Immature natural killer cell (primary cell): ENCODE data around the gene NAALAD2. TPM values are rescaled to one million over a fixed set of nuclear protein-coding genes. Genes with fewer than 3 reads are reported as not detected.
"Not testable (repeated sequence)": the region's sequence is repeated elsewhere in the genome, so short reads cannot be mapped to it uniquely, and the experiment has no call there.

Experiments used
- DNase-seq, 3 donors: peaks; one replicate each; pipeline ENCODE4 v3.0.0; 2022; ENCODE audit warnings: mixed read lengths in 1 of 3
- H3K27ac Mint-ChIP-seq, 6 donors: one replicate each; pipeline ENCODE4 v1.8.0; 2020; ENCODE audit warnings: mixed read lengths in 6 of 6, mild to moderate bottlenecking in 5 of 6, inconsistent platforms in 4 of 6, moderate library complexity in 3 of 6
- H3K27me3 Mint-ChIP-seq, 3 donors: one replicate each; pipeline ENCODE4 v1.8.0; 2020 to 2021; ENCODE audit warnings: low read depth in 3 of 3, mild to moderate bottlenecking in 3 of 3, mixed read lengths in 3 of 3, moderate library complexity in 3 of 3, inconsistent platforms in 1 of 3
- H3K36me3 Mint-ChIP-seq, 3 donors: one replicate each; pipeline ENCODE4 v1.8.0; 2020; ENCODE audit warnings: mixed read lengths in 3 of 3, inconsistent platforms in 2 of 3, mild to moderate bottlenecking in 2 of 3
- H3K4me1 Mint-ChIP-seq, 2 donors: one replicate each; pipeline ENCODE4 v1.8.0; 2020; ENCODE audit warnings: inconsistent platforms in 2 of 2, mild to moderate bottlenecking in 2 of 2, mixed read lengths in 2 of 2, moderate library complexity in 1 of 2
- H3K4me3 Mint-ChIP-seq, 5 donors: one replicate each; pipeline ENCODE4 v1.8.0; 2020; ENCODE audit warnings: mild to moderate bottlenecking in 5 of 5, mixed read lengths in 5 of 5, inconsistent platforms in 3 of 5, moderate library complexity in 3 of 5
- H3K9me3 Mint-ChIP-seq, 6 donors: one replicate each; pipeline ENCODE4 v1.8.0; 2020; ENCODE audit warnings: mild to moderate bottlenecking in 6 of 6, mixed read lengths in 6 of 6, inconsistent platforms in 4 of 6, moderate library complexity in 3 of 6
- polyA plus RNA-seq, 3 donors: library from polyadenylated mRNA; unstranded; fragments of 300-500 nt; fragmentation: Illumina TruSeq; gene quantifications; one replicate each; pipeline ENCODE4 v1.2.3, GENCODE V29; 2021

Gene NAALAD2
- polyA plus RNA-seq, 3 donors from 2014 or later: 0.10 TPM; not detected in 2

DNA sequence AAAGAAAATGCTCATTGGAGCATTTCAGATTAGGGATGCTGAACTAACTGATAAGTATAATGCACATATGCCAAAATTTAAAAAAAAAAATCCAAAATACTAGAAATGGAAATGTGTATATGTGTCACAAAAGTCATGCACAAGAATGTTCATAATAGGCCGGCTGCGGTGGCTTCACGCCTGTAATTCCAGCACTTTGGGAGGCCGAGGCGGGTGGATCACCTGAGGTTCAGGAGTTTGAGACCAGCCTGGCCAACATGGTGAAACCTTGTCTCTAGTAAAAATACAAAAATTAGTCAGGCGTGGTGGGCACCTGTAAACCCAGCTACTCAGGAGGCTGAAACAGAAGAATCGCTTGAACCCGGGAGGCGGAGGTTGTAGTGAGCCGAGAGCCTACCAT, 73.5 kb downstream of the NAALAD2 start:
- not testable (repeated sequence) for H3K27me3 Mint-ChIP-seq, H3K9me3 Mint-ChIP-seq, H3K4me3 Mint-ChIP-seq, H3K27ac Mint-ChIP-seq, DNase-seq
- peaks cover 6 to 38% (median 31%) of the 10 kb centered on the region in 3 donors for H3K36me3 Mint-ChIP-seq
- H3K4me1 Mint-ChIP-seq: peaks cover 18 to 32% of the 10 kb centered on the region in 2 donors

DNA sequence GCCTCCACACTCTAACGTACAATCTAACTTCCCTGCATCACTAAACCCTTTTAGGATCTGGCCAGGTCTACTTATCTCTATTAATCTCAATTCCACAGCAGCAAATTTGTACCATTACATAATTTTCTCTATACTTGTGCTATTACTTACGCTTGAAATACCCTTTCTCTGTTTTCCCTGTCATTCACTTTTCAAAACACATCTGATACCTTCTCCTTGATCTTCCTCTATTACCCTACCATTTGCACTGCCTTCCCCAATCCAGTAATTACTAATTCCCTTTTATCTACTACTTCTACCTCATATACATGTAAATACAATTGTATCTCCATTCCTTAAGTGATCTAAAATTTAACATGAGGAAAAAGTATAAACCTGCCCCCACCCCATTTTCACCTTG, 74.4 kb downstream of the NAALAD2 start:
- peaks cover 6 to 44% (median 31%) of the 10 kb centered on the region in 3 donors for H3K36me3 Mint-ChIP-seq
- peaks cover 26 to 41% of the 10 kb centered on the region in 2 donors for H3K4me1 Mint-ChIP-seq
- no peaks in the 10 kb centered on the region for H3K9me3 Mint-ChIP-seq
- no peak overlapping the region for H3K4me3 Mint-ChIP-seq
- DNase-seq: no peak
- peaks cover 0 to 1% (median 0%) of the 10 kb centered on the region in 3 donors for H3K27me3 Mint-ChIP-seq
- H3K27ac Mint-ChIP-seq: peak overlapping the region in 3 of 6 donors; percentile 28 to 49 (median 47)

DNA sequence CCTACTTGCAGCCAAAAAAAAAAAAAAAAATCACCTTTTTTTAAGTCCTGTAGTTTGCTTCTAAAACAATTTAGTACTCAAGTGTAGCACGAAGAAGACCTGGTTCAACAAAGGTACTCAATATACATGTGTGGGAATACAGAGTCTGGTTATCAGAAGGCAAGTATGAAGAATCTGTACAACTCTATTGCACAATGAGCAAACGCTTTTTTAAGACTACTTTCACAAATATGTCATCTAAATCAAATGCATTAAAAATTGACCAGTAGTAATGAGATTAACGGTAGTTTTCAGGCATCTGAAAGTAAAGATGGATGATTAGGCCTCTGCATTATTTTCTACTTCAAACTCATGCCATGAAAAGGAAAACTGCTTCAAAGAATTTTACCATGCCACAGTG, 78.9 kb downstream of the NAALAD2 start:
- no peak overlapping the region for H3K4me3 Mint-ChIP-seq
- H3K27me3 Mint-ChIP-seq: peaks cover 0 to 1% (median 0%) of the 10 kb centered on the region in 3 donors
- peak overlapping the region in 2 of 6 donors; percentile 12 for H3K27ac Mint-ChIP-seq
- DNase-seq: no peak
- peaks cover 10 to 31% (median 14%) of the 10 kb centered on the region in 3 donors for H3K36me3 Mint-ChIP-seq
- H3K4me1 Mint-ChIP-seq: peaks cover 29 to 68% of the 10 kb centered on the region in 2 donors
- no peaks in the 10 kb centered on the region for H3K9me3 Mint-ChIP-seq

DNA sequence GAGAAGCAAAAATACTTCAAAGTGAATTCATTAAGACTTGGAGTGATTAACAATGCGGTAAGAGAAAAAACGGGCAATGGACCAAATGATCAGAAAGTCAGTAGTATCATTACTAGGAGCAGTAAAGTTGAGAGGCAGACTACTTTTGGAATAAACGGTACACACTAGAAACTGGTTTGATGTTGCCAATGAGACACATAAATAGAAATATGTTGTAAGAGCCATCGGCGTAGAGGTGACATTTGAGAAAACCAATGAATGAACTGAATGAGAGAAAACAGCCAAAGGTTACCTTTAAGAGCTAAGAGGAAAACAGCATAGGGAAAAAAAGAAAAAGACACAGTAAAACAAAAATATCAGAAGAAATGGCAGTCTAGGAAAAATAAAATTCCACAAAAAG, 82.1 kb downstream of the NAALAD2 start:
- Mint-ChIP-seq H3K4me3 (peak overlapping the region in 2 of 5 donors; percentile 1 to 3), H3K9me3 (no peaks in the 10 kb centered on the region), H3K36me3 (peaks cover 3 to 10% (median 4%) of the 10 kb centered on the region in 3 donors), H3K27ac (peak overlapping the region in 4 of 6 donors; percentile 0 to 50 (median 5)), H3K4me1 (peaks cover 55 to 84% of the 10 kb centered on the region in 2 donors), H3K27me3 (peaks cover 0 to 1% (median 0%) of the 10 kb centered on the region in 3 donors)
- DNase-seq: no peak

DNA sequence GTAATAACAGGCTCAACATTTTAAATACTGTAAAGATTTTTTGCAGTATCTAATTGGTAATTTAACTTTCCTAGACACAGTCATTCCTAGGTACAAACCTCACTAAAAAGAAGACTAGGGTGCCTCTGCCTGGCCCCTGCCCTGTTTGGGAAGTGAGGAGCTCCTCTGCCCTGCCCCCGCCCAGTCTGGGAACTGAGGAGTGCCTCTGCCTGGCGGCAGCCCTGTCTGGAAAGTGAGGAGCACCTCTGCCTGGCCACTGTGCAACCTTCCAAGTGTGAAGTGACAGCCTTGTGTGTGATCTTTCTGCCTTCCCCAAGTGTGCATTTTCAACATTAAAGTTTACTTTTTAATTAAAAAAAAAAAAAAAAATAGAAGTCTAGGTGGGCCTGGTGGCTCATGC, 84.1 kb downstream of the NAALAD2 start:
- Mint-ChIP-seq H3K9me3 (no peaks in the 10 kb centered on the region), H3K27me3 (peaks cover 8 to 18% (median 9%) of the 10 kb centered on the region in 3 donors), H3K4me3 (no peak overlapping the region), H3K4me1 (peaks cover 63 to 83% of the 10 kb centered on the region in 2 donors), H3K27ac (peak overlapping the region in 1 of 6 donors; percentile 17), H3K36me3 (peaks cover 2 to 4% (median 3%) of the 10 kb centered on the region in 3 donors)
- DNase-seq: no peak

DNA sequence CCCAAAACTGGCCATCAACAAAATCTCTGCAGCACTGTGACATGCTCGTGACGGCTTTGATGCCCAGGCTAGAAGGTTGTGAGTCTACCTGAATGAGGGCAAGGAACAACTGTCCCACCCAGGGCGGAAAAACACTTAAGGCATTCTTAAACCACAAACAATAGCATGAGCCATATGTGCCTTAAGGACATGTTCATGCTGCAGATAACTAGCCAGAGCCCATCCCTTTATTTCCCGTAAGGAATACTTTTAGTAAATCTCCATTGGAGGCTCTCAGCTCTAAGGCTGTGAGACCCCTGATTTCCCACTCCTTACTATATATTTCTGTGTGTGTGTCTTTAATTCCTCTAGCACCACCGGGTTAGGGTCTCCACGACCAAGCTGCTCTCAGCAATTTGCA, 85.0 kb downstream of the NAALAD2 start:
- Mint-ChIP-seq H3K4me3 (peak overlapping the region in 1 of 5 donors; percentile 91), H3K36me3 (peaks cover 0 to 4% (median 3%) of the 10 kb centered on the region in 3 donors), H3K27me3 (peaks cover 8 to 18% (median 9%) of the 10 kb centered on the region in 3 donors), H3K27ac (peak overlapping the region in 4 of 6 donors; percentile 13 to 50 (median 20)), H3K4me1 (peaks cover 66 to 88% of the 10 kb centered on the region in 2 donors), H3K9me3 (no peaks in the 10 kb centered on the region)
- no peak for DNase-seq

DNA sequence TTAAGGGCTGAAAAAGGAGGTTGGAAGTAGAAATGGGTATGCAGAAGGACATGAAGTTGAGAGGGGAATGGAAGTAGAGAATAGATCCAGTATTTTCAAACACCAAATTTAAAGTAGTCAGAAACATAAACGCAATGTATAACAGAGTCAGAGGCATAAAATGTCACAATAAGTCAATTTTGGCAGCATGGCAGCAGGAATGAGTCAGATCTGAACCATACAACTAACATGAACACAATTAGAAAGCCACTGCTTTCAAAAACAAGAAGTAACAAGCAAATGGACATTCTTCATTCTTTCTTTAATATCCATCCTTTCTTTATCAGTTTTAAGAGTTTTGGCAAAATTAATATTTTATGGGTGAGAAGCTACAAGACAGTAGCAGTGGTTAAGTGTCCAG, 85.9 kb downstream of the NAALAD2 start:
- peaks cover 0 to 4% (median 3%) of the 10 kb centered on the region in 3 donors for H3K36me3 Mint-ChIP-seq
- no peak for DNase-seq
- peaks cover 64 to 89% of the 10 kb centered on the region in 2 donors for H3K4me1 Mint-ChIP-seq
- H3K27ac Mint-ChIP-seq: peak overlapping the region in 5 of 6 donors; percentile 12 to 94 (median 28)
- peak overlapping the region; percentile 12 to 97 (median 54) for H3K4me3 Mint-ChIP-seq
- H3K27me3 Mint-ChIP-seq: peaks cover 8 to 18% (median 9%) of the 10 kb centered on the region in 3 donors
- no peaks in the 10 kb centered on the region for H3K9me3 Mint-ChIP-seq

DNA sequence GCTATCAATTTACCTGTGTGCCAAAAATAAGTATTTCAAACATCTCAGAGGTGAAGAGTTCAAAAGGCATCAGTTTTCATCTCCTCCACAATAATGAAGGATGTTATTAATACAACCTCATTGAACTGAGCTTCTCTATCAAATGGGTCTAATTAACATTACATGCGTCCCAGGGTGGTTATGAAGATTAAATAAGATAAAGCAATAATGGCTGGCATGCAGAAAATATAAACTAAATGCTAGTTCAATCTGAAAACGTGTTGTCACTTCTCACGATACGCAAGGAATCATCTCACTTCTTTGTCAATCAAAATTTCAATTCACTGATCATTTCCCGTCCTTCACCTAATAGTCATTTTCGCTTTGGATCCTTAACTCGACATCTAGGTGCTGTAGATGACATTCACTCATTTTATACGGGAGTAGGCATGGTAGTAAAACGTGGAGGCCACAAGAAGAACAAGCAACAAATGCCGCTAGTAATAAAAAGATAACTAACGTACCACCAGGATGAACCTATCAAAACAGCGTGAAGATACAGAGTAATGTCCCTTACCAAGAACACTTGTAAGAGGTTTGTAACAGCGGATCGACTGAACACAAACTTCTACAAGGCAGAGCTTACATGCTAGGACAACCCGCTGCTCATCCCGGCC, 87.5 kb downstream of the NAALAD2 start:
- H3K36me3 Mint-ChIP-seq: no peaks in the 10 kb centered on the region
- H3K27me3 Mint-ChIP-seq: peaks cover 8 to 16% (median 9%) of the 10 kb centered on the region in 3 donors
- DNase-seq: no peak
- peak overlapping the region; percentile 91 to 100 (median 98) for H3K4me3 Mint-ChIP-seq
- peak overlapping the region; percentile 93 to 98 (median 96) for H3K27ac Mint-ChIP-seq
- no peaks in the 10 kb centered on the region for H3K9me3 Mint-ChIP-seq
- peaks cover 56 to 79% of the 10 kb centered on the region in 2 donors for H3K4me1 Mint-ChIP-seq

DNA sequence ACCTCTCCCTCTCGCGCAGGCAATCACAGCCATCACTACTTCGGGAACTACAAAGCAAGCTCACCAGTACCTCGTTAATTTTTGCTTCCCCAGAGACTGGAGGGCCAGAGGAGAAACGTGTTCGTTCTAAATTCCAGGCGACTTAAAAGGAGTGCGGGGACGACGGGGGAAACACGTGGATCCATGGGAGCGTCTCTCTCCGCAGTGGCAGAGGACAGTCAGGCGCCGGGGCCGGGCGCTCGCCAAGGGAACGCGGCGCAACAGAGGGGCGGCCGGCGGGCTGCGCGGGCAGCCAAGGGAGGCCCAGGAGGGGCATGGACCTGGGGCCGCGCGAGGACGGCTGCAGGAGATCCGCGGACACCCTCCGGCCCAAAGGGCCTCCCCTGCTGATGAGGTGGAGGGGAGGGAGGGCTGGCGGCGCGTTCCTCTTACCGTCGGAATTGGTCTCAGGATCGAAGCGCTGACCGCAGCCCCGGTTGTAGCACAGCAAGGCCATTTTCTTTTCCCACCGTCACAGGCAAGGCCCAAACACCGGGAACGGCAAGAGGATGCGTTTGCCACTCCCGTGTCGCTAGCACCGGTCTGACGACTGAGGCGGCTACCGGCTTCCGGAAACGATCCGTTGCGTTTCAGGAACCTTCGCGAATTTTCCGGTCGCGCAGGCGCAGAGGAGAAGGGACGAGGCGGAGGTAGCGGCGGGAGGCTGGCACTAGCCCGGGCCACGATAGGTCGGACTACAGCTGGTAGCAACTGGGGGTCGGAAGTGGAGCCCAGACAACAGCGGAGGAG, 88.2 kb downstream of the NAALAD2 start, which contains the start of gene CHORDC1:
CHORDC1 (minus strand) TSS at position 591 of the 789 bp plus-strand sequence; CDS start at position 496, 95 bp downstream.
- peak within 1 kb of the TSS; percentile 91 to 100 (median 98) for H3K4me3 Mint-ChIP-seq
- H3K9me3 Mint-ChIP-seq: no peaks in the 10 kb centered on the region
- H3K36me3 Mint-ChIP-seq: no peaks in the 10 kb centered on the region
- H3K27ac Mint-ChIP-seq: peak within 1 kb of the TSS; percentile 94 to 98 (median 96)
- H3K27me3 Mint-ChIP-seq: peaks cover 8 to 16% (median 9%) of the 10 kb centered on the region in 3 donors
- H3K4me1 Mint-ChIP-seq: peaks cover 56 to 73% of the 10 kb centered on the region in 2 donors
- DNase-seq: peak; percentile 92 to 93 (median 92)

DNA sequence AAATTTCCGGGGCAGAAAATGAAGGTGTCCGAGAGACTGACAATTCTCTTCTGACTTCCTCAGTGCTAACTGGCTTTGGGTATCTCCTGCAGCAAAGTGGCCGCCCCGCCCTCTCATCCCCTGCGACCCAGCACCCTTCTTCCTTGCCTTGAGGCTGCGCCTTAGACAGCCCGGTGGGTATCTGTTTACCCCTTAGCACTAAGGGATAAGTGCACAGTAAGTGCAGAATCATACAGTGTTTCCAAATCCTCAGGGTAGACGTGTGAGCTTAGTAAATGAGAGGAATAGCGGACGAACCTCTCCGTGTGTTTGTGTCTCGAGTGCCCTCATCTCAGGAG, 88.8 kb downstream of the NAALAD2 start:
- Mint-ChIP-seq H3K4me1 (peaks cover 53 to 67% of the 10 kb centered on the region in 2 donors), H3K27me3 (peaks cover 8 to 16% (median 9%) of the 10 kb centered on the region in 3 donors), H3K4me3 (peak overlapping the region; percentile 91 to 100 (median 98)), H3K27ac (peak overlapping the region; percentile 94 to 98 (median 96)), H3K9me3 (no peaks in the 10 kb centered on the region), H3K36me3 (no peaks in the 10 kb centered on the region)
- no peak for DNase-seq

DNA sequence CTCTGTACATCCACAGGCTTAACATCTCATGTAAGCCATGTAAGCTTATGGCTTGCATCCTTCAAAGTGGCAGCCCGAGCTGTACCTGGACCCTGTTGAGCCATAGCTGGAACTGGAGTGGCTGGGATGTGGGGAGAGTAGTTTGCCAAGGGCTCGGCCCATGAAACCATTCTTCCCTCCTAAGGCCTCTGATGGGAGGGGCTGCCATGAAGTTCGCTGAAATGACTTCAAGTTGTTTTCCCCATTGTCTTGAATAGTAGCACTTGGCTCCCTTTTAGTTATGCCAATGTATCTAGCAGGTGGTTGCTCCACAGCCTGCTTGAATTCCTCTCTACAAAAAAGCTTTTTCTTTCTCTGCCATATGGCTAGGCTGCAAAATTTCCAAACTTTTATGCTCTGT, 93.6 kb downstream of the NAALAD2 start:
- no peak for DNase-seq
- Mint-ChIP-seq H3K4me3 (no peak overlapping the region), H3K27ac (no peak overlapping the region), H3K36me3 (peaks cover 0 to 6% (median 0%) of the 10 kb centered on the region in 3 donors), H3K9me3 (no peaks in the 10 kb centered on the region), H3K27me3 (peaks cover 0 to 8% (median 5%) of the 10 kb centered on the region in 3 donors), H3K4me1 (peaks cover 12 to 25% of the 10 kb centered on the region in 2 donors)

DNA sequence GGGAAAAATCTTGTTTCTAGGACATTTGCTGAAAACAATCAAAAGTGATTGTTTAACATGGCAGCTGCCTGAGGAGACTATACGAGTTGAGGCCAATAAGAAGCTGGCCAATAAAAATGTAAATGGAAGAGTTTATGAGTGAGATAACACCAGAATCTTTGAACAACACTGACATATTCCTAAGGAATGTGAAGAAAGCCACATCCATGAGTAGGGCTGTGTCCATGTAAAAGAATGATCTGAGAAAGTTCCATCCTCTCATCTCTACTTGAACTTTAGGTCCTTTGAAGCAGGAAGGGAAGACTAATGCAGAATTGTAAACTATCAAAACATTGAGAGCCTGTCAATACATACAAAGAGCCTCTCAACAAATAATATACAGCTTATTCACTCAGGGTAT, 95.3 kb downstream of the NAALAD2 start:
- Mint-ChIP-seq H3K27me3 (peaks cover 0 to 4% (median 0%) of the 10 kb centered on the region in 3 donors), H3K4me1 (peaks cover 0 to 8% of the 10 kb centered on the region in 2 donors), H3K36me3 (peaks cover 0 to 6% (median 0%) of the 10 kb centered on the region in 3 donors), H3K9me3 (no peaks in the 10 kb centered on the region), H3K4me3 (no peak overlapping the region), H3K27ac (no peak overlapping the region)
- no peak for DNase-seq

DNA sequence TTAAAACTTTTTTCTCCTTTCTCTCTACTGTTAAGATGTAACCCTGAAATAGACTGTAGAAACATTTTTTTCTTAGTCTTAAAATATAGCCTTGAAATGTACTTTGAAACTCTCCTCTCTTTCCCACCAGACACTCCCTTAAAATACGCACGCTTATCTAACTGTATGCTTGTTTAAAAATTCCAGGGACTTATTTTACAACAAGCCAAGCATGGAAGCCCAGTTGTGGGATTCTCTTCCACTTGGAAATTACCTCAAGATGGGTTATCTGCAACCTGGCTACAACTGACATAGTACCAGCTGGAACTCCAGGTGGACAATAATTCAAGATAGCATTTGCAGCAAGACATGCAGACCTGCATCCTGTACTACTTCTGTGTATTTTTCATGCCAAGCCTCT, 100.5 kb downstream of the NAALAD2 start:
- Mint-ChIP-seq H3K27ac (no peak overlapping the region), H3K27me3 (peaks cover 0 to 7% (median 3%) of the 10 kb centered on the region in 3 donors), H3K4me1 (no peaks in the 10 kb centered on the region), H3K36me3 (peaks cover 0 to 3% (median 0%) of the 10 kb centered on the region in 3 donors), H3K9me3 (no peaks in the 10 kb centered on the region), H3K4me3 (no peak overlapping the region)
- no peak for DNase-seq

DNA sequence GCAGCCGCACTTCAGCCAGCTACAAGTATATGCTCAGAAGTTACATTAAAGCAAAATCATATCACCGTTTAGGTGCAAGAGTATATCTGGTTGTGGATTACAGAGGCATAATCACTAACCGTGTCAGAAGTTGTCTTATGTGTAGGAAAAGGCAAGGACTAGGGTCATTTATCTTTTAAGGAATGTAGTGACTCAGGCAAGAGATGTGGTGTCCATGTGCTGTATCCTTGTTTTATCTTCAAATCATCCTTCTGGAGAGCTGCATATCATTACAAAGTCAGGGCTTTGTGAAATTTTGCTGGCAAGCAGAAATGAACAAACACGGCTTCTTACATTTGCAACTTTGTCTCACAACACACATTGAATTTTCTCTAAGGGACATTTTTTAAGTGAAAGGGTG, 101.1 kb downstream of the NAALAD2 start:
- Mint-ChIP-seq H3K4me1 (no peaks in the 10 kb centered on the region), H3K27ac (no peak overlapping the region), H3K4me3 (no peak overlapping the region), H3K27me3 (peaks cover 0 to 7% (median 3%) of the 10 kb centered on the region in 3 donors), H3K36me3 (peaks cover 0 to 3% (median 0%) of the 10 kb centered on the region in 3 donors), H3K9me3 (no peaks in the 10 kb centered on the region)
- no peak for DNase-seq
